Pons (tissue), 1 donor: Measurements from ENCODE around the gene REEP3.
"Not testable (repeated sequence)": the region's sequence is repeated elsewhere in the genome, so short reads cannot be mapped to it uniquely, and the experiment has no call there.

Experiments used
- DNase-seq: peaks from one replicate; pipeline ENCODE4 v3.0.0-alpha.2; 2016; ENCODE audit warnings: low spot score

The REEP3 gene

DNA sequence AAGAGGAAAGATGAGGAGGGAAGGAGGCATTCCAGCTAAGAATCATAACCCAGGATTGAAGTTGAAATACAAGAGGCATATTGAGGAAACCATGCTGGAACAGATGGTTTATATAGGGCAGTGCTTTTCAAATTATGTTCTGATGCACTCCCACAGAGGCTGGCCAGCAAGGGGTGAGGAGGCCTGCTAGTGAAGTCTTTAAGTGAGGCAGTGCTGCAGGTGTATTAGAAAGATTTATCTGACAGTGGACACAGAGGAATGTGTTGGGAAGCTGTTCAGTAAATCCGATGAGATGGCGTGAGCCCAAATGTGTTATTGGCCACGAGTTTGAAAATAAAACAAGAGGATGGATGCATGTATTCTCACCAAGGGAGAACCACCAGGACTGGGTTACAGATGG is 28.6 kb downstream of the REEP3 start:
- no peak for DNase-seq

DNA sequence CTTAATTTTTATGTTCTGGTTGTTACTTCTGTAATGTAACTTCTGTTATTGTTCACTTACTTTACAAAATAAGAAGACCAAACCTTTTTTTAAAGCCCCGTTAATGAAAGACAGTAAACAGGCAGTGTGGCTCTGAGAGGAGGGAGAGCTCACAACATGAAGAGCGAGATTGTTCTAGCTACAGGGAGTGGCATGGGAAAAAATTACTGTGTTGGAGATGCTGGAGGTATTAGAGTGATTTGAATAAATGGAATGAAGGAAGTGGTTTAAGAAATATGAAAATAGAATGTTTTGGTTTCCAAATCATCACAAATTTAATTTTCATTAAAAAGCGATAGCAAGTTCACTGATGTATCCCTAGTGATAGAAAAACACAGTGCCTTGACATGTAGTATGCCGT is 31.8 kb downstream of the REEP3 start:
- peak; percentile 72 for DNase-seq

DNA sequence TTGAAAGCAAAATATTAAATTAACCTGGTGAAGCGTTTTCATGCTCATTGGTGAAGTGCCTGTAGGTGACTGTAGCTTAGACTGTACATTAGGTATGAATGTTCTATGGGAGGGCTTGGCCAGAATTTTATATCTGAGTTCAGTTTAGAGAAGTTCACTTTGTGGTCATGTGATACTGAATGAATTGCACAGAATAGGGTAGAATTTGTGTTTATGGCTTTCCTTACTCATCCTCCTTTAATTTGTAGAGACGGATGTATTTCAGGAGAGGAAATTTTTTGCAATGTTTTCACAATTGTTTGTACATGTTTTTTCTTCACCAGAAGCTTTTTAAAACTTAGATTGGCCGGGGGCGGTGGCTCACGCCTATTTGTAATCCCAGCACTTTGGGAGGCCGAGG is 32.3 kb downstream of the REEP3 start:
- DNase-seq = no peak

DNA sequence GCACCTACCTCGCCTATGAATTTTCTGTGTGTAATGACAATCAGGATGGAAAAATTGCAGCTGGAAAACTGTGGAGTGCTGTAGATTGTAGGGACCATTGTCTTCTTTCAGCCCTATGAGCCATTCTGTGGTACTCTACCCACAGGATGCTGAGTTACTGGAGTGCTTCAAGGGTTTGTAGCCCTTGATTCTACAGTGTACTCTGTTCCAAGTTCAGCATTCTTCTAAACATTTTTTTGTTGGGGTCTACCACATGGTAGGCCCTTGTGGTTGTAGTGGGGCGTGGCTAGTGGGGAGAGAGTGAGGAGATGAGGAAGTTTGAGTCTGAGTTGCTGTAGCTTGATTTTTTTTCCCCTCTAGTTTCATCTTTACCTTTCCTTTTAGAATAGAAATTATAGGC is 33.5 kb downstream of the REEP3 start:
- no peak for DNase-seq

DNA sequence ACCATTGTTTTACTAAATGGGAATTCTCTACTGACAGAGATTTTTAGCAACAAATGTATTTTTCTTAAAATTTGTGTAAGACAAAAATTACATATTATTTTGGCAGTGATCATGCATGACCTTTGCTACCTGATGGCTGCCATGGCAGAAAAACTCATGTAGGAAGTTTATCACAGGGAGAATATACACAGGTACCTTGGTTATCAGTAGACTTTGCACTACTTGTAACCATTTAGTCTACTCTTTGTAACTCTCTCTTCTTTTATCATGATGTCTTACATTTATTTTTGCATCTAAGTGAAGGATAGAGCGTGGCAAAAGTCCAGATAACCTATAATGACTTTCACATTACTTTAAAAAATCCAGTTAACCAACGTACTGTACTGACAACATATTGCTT is 34.1 kb downstream of the REEP3 start:
- no peak for DNase-seq

DNA sequence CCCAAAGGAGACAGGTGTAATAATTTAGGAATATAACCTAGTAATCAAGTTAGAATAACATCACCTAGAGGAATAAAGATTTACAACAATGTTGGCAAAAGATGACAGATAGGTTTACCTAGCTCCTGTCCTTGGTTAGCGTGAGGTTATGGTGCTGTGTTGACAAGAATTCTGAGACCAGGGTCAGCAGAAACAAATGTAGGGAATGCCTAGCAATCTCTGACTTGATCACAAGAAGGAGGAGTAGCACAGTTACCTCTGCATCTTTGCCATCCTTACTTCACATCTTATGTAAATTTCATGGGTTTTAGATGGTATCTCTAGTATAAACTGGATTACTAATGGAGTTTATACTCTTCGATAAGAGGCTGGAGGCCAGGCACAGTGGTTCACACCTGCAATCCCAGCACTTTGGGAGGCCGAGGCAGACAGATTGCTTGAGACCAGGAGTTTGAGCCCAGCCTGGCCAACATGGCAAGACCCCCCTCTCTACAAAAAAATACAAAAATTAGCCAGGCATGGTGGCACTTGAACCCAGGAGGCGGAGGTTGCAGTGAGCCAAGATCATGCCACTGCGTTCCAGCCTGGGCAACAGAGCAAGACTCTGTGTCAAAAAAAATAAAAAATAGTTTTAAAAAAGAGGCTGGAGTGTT is 37.1 kb downstream of the REEP3 start:
- no peak for DNase-seq

DNA sequence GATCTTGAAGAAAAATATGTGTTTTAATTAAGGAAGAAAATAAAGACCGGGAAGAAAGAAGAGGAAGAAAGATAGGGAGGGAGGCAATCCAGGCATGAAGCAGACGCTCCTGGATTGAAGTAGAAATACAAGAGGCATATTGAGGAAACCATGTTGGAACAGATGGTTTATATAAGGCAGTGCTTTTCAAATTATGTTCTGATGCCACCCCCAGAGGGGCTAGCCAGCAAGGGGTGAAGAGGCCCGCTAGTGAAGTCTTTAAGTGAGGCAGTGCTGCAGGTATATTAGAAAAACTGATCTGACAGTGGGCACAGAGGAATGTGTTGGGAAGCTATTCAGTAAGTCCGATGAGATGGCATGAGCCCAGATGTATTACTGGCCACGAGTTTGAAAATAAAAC is 40.1 kb downstream of the REEP3 start:
- DNase-seq = no peak

DNA sequence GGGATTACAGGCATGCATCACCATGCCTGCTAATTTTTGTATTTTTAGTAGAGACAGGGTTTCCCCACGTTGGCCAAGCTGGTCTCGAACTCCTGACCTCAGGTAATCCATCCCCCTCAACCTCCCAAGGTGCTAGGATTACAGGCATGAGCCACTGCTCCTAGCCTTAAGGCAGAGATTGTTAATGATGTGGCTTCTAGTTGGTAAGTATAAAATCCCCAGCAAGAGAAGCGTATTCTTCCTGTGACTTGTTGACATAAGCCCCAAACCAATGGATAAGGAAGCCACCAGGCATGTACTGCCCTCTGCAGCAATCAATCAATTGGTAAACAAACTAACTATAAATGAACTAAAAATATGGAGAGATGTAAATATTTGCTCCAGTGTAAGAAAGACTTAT is 41.2 kb downstream of the REEP3 start:
- no peak for DNase-seq

DNA sequence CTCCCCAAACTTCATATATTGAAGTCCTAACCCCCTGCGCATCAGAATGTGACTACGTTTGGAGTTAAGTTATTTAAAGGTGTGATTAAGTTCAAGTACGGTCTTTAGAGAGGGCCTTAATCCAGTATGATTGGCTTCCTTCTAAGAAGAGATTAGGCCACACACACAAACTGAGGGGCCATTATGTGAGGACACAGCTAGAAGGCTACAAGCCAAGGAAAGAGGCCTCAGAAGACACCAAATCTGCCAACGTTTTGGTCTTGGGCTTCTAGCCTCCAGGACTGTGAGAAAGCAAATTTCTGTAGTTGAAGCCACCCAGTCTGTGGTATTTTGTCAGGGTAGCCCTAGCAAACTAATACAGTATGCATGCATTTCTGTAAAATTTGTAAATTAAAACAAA is 41.7 kb downstream of the REEP3 start:
- DNase-seq = no peak

DNA sequence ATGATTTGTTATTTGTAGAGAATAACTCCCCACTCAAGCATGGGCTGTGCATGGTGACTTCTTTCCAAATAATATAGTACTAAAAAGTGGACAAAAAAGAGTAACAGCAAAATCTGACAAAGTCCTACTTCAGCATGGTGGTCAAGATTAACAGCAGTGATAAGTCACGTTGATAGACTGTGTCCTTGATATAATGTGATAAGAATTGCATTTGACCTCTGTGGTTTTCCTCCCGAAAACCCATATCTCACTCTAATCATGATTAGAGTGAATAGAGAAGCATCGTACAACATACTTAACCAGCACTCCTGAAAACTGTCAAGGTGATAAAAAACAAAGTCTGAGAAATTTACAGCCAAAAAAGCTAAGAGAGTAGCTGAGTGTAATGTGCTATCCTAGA is 42.4 kb downstream of the REEP3 start:
- DNase-seq = no peak

DNA sequence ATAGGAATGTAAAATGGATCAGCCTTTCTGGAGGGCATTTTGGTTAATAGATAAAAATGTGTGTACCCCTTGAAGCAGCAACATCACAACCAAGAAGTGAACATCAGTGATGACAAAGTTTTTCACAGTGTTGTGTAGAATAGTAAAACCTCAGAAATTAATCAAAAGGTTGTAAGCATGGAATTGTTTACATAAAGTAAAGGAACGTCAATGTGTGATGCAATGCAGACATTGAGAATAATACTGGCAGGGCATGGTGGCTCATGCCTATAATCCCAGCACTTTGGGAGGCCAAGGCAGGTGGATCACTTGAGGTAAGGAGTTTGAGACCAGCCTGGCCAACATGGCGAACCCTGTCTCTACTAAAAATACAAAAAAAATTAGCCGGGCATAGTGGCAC is 43.5 kb downstream of the REEP3 start:
- not testable (repeated sequence) for DNase-seq

DNA sequence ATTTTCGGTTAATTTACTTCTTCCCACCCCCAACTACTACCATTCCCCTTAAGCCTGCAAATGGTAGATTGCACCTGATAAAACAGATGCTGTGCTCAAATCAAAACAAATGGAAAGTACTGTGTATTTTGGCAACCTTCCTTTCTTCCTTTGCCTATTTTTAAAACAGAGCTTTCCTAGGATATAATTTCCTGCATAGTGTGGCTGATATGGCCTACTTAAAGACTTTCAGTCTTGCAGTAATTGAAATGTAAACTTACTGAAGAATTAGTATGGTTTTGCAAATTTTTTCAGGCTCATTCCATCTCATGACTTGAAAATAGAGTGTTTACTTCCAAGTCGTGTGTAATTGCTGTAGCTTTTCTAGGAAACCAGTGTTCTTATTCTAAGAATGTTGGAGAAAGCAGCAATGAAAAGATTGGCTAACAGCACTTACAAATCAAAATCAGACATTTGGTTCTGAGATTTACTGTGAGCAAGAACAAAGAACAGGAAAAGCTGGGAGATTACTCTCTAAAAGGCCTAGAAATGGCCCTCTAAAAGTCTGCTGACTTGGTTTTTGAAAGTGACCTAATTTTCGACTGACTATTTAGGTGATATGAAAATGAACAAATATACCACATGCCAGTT is 52.0 kb downstream of the REEP3 start:
- peak; percentile 60 for DNase-seq

DNA sequence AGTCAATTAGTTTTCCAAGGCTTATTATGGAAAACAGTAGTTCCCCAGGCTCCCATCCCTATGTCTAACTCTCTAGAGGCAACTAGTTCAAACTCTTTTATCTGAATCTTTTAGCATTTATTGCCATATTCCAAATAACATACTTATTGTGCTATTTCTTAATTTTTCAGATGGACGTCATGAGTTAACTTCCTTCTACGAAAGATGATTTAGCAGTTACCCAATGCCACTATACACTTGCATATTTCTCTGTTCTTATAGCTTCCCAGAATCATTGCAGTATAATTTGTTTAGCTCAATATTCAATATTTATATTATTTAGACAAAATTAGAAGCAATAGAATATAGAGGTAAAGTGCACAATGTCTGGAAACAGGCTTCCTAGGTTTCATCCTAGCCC is 52.8 kb downstream of the REEP3 start:
- no peak for DNase-seq

DNA sequence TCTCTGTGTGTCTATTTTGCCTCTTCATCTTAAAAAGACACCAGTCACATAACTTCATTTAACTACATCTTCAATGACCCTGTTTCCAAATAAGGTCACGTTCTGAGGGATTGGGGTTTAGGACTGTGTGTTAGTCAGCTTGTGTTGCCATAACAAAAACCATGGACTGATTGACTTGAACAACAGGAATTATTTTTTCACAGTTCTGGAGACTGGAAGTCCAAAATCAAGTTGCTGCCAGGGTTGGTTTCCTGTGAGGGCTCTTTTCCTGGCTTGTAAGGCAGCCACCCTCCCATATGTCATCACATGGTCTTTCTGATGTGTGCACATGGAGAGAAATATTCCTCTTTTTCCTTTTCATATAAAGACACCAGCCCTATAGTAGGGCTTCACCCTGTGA is 55.3 kb downstream of the REEP3 start:
- DNase-seq = no peak

DNA sequence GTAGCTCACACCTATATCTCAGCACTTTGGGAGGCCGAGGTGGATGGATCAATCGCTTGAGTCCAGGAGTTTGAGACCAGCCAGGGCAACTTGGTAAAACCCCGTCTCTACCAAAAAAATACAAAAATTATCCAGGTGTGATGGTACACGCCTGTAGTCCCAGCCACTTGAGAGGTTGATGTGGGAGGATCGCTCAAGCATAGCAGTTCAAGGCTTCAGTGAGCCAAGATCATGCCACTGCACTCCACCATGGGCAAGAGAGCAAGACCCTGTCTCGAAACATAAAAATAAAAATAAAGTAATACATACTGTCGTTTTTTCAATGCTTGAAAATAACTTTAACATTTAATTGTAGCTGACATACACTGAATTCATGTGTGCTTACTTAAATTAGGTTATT is 57.3 kb downstream of the REEP3 start:
- no peak for DNase-seq

DNA sequence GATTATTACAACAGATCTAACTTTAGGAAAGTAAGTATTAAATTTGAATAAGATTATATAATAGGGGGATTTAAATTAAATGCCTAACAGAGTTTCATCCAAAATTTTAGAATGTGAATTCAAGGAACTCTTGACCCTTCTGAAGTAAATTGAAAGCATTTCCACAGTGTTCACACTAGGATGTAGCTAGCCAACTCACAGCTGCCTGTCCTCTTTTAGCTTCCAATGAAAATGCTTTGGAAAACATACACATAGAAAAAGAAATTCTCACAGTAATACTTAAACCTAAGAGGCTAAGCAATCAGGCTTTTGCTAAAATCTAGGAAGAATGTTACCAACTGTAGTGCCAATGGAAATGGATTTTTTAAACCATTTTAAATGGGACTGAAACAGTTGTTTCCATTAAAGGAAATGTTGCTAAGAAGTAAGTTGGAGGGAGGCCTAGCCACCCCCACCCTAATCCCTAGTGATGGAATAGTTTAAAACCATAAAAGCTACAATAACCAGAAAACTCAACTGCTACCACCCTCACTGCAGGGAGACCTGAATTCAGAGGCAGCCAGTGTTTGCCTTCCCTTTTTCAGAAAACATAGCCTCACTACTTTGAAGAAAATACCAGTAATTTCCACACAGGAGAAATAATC is 58.3 kb downstream of the REEP3 start:
- DNase-seq = no peak

DNA sequence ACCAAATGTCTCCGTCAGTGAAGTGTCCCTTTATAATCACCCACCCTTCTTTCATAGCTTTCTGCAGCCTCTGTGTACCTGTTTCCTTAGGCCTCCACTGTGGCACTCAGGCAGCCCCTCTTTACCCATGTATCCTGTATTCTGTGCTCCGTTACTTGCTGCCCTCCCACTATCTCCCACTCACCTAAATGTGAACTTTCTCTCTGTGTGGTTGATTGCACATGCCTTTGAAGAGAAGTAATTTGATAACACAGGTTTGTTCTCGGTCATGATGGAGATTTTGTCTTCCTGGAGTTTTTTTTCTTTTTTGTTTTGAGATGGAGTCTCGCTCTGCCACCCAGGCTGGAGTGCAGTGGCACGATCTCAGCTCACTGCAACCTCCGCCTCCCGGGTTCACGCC is 61.5 kb downstream of the REEP3 start:
- no peak for DNase-seq

DNA sequence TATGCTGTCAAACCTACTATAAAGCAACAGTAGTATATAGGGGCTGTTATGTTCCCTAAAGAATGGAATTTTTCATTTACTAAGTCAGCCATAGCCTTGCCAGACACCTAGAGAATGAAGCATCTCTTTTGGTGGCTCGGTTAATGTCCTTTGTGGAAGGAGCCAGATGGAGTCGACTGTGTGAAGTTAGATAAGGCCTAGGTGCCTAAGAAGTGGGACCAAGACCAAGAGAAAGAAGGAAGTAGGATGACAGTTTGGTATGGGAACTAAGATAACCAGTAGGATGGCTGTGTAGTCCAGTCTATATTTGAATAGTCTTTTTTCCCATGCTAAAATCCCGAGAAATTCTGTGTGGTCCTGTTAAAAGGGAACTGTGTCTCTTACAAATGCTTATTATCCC is 62.2 kb downstream of the REEP3 start:
- no peak for DNase-seq

DNA sequence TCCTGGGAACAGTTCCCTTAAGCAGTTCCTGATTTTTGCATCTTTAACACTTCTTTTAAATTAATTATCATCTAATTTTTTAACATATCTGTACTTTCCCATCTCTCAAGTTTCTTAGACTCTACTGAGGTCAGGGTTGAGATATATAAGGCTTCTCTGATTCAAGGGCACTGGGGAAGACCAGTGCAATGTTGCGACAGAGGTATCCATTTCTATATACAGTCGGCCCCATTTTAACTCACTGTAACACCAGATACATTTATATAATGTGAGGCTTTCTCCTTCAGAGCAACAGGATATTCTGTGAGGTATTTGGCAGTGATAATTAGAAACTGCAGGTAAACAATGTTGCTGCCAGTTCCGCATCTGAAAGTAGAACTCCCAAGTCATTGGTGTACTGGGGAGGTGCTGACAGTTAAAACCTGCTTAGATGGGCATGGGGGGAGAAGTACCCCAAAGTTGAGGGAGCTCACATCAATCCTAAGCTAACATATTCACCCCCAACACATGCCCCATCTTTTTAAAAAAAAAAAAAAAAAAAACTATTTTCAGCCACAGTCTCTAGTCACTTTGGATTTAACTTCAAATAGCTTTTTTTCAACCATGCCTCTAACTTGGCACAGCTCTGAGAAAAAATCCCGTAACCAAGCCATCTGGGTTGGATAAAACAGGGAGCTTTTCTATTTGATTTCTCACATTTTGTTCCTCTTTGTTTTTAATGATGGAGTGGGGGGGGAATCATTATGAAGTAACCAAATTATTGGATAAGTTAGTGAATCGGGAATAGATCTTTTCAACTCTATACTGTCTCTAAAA is 62.9 kb downstream of the REEP3 start:
- DNase-seq = peak; percentile 57

DNA sequence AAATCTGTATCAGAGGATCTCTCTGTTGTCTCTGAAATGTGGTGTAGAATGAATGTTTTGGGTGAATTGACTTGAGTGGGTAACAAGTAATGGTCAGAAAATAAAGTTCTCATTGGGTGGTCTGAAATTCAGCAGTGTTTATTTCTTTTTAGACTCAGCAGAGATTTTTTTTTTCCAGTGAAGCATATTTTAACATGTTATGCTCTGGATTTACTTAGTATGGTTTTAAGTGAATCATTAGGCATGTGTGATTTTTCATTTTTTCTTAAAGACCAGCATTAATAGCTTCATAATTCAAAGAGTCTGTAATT is 63.5 kb downstream of the REEP3 start:
- DNase-seq = no peak

DNA sequence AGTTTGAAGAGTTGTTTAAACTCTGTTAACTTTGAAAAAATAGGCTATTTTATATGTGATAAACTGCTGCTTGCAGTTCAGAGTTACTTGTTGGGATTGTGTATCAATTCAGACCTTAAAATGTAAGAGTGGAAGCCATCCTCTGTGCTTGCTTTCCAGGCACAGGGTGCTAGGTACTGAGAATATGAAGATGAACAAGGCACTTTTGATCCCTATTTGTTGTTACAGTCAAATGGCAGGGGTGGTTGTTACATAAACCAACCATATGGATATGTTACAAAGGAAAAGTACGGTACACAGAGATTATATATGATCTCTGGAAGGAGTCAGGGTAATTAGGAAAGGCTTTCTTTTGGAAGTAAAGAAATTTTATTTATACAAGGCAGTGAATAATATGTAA is 63.8 kb downstream of the REEP3 start:
- DNase-seq = no peak

DNA sequence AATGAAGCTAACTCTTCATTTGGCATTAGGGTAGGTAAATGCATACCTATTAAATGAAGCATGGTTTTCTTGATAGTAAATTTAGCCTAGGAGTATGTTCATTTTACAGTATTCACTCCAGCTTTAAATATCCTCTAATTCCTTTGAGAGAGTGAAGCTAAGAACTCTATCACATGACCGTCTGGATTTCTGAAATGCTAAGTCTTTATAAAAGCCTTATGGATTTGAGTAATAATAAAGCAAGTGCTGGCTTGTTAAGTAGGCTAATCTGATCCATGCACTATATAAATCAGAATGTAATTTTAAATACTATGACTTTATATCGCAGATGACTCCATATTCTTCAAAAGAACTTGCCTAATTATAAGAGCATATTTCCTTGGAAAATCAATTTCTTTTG is 64.8 kb downstream of the REEP3 start:
- no peak for DNase-seq

DNA sequence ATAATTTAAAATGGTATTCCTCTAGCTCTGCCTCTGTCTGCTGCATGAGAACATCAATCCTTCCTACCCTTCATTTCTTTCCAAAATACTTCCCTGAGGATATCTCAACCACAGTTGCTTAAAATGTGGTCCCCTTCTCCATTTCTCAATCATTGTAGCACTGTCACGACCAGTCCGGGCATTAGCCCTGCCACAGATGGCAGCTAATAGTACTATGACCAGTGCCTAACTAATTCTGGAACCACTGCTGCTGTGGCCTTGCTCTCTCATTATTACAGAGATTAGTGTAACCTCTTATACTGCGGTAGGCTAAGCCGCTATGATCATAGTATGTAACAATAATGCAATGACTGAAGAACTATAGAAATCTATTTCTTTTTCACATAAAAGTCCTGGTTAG is 66.0 kb downstream of the REEP3 start:
- no peak for DNase-seq
